RWPE2 (cell line): Measurements from ENCODE around the gene TGFBR3L.

Experiments used
- ATAC-seq: fragments of 200-7000 bp; cut with Tn5 transposase; 3 replicates; pipeline ENCODE4 v1.9.1; 2021; ENCODE audit warnings: low read depth
- DNase-seq: peaks from one replicate; pipeline ENCODE4 v3.0.0-alpha.2; 2020; ENCODE audit warnings: low spot score
- H3K27ac ChIP-seq: fragments of 450-650 bp; 2 replicates; pipeline ENCODE4 v1.5.1; 2017; ENCODE audit warnings: mild to moderate bottlenecking; ENCODE audit not compliant: poor library complexity, severe bottlenecking
- H3K27me3 ChIP-seq: fragments of 250-450 bp; sonication (Bioruptor Pico); 2 replicates; pipeline ENCODE4 v1.5.1; 2021; ENCODE audit warnings: mild to moderate bottlenecking, moderate library complexity; ENCODE audit not compliant: insufficient read depth, poor library complexity, severe bottlenecking
- H3K36me3 ChIP-seq: fragments of 250-450 bp; sonication (Bioruptor Pico); 2 replicates; pipeline ENCODE4 v1.5.1; 2020; ENCODE audit warnings: low read depth, mild to moderate bottlenecking, moderate library complexity
- H3K4me1 ChIP-seq: fragments of 250-450 bp; sonication (Bioruptor Pico); 2 replicates; pipeline ENCODE4 v1.5.1; 2021; ENCODE audit warnings: mild to moderate bottlenecking, moderate library complexity; ENCODE audit not compliant: insufficient read depth, poor library complexity, severe bottlenecking
- H3K4me3 ChIP-seq: fragments of 250-450 bp; sonication (Bioruptor Pico); 2 replicates; pipeline ENCODE4 v1.5.1; 2021; ENCODE audit warnings: mild to moderate bottlenecking, moderate library complexity; ENCODE audit not compliant: severe bottlenecking
- H3K9me3 ChIP-seq: fragments of 250-450 bp; sonication (Bioruptor Pico); 2 replicates; pipeline ENCODE4 v1.5.1; 2021; ENCODE audit warnings: mild to moderate bottlenecking, moderate library complexity; ENCODE audit not compliant: severe bottlenecking
- TF ChIP-seq, protein P1 (sequence below): fragments of 450-650 bp; IDR thresholded peaks from one replicate; pipeline ENCODE4 v1.5.1; 2017; ENCODE audit warnings: mild to moderate bottlenecking, moderate library complexity; ENCODE audit not compliant: poor library complexity, severe bottlenecking

TGFBR3L gene

GRCh38 chr19:7932930-7933300 lies 18.3 kb downstream of the TGFBR3L start:
- no peak overlapping the region for H3K4me3 ChIP-seq
- ATAC-seq (no peak), DNase-seq (no peak)
- no peaks in the 10 kb centered on the region for H3K27me3 ChIP-seq
- H3K4me1 ChIP-seq = peaks cover 15% of the 10 kb centered on the region
- peaks cover 75% of the 10 kb centered on the region for H3K36me3 ChIP-seq
- TF ChIP-seq, protein P1, sequence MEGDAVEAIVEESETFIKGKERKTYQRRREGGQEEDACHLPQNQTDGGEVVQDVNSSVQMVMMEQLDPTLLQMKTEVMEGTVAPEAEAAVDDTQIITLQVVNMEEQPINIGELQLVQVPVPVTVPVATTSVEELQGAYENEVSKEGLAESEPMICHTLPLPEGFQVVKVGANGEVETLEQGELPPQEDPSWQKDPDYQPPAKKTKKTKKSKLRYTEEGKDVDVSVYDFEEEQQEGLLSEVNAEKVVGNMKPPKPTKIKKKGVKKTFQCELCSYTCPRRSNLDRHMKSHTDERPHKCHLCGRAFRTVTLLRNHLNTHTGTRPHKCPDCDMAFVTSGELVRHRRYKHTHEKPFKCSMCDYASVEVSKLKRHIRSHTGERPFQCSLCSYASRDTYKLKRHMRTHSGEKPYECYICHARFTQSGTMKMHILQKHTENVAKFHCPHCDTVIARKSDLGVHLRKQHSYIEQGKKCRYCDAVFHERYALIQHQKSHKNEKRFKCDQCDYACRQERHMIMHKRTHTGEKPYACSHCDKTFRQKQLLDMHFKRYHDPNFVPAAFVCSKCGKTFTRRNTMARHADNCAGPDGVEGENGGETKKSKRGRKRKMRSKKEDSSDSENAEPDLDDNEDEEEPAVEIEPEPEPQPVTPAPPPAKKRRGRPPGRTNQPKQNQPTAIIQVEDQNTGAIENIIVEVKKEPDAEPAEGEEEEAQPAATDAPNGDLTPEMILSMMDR = no peak
- H3K9me3 ChIP-seq = no peaks in the 10 kb centered on the region
- no peak overlapping the region for H3K27ac ChIP-seq

DNA sequence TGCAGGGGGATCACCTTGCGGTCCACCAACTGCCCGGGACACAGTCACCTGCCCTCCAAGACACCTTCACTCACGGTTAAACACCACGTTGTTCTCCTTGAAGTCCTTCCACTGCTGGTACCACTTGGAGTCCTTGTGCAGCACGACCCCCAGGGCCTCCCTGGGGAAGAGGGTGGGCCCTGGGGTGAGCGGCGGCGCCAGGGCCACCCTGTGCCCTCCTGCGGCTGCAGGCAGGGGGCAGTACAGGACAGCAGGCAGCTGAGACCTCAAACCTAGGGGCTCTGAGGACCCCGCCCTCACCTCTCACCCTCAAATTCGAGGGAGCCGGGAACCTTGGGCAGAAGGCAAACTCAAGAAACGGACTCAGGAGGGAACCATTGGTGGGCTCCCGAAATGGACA lies 18.8 kb downstream of the TGFBR3L start:
- no peak overlapping the region for H3K4me3 ChIP-seq
- H3K27me3 ChIP-seq = no peaks in the 10 kb centered on the region
- H3K27ac ChIP-seq = no peak overlapping the region
- peaks cover 80% of the 10 kb centered on the region for H3K36me3 ChIP-seq
- ATAC-seq (no peak), DNase-seq (no peak)
- no peaks in the 10 kb centered on the region for H3K9me3 ChIP-seq
- peaks cover 13% of the 10 kb centered on the region for H3K4me1 ChIP-seq
- TF ChIP-seq, protein P1 = no peak

- ATAC-seq (no peak), DNase-seq (no peak)
- Histone ChIP-seq H3K4me1 (peaks cover 7% of the 10 kb centered on the region), H3K4me3 (no peak overlapping the region), H3K9me3 (no peaks in the 10 kb centered on the region), H3K27ac (no peak overlapping the region), H3K27me3 (no peaks in the 10 kb centered on the region), H3K36me3 (peaks cover 87% of the 10 kb centered on the region)
- TF ChIP-seq, protein P1 = no peak
Observed at GRCh38 chr19:7933828-7934725, 19.4 kb downstream of the TGFBR3L start.

GRCh38 chr19:7934766-7935165 lies 20.1 kb downstream of the TGFBR3L start:
- DNase-seq = no peak

More at GRCh38 chr19:7934766-7935165, 20.1 kb downstream of the TGFBR3L start:
- Histone ChIP-seq H3K36me3 (peaks cover 87% of the 10 kb centered on the region), H3K4me1 (peaks cover 2% of the 10 kb centered on the region), H3K27ac (no peak overlapping the region), H3K27me3 (no peaks in the 10 kb centered on the region), H3K4me3 (no peak overlapping the region), H3K9me3 (no peaks in the 10 kb centered on the region)
- TF ChIP-seq, protein P1 = no peak
- ATAC-seq = no peak
